Right atrium auricular region (tissue), 2 donors: Measurements from ENCODE around the gene SPTBN4. TPM values are rescaled to one million over a fixed set of nuclear protein-coding genes. Genes with fewer than 3 reads are reported as not detected.
"Not testable (repeated sequence)": the region's sequence is repeated elsewhere in the genome, so short reads cannot be mapped to it uniquely, and the experiment has no call there.

ENCODE experiments used
- DNase-seq: peaks from one replicate; pipeline ENCODE4 v3.0.0-alpha.2; 2019; ENCODE audit warnings: low spot score
- H3K27ac ChIP-seq, 2 donors: fragments of 200-600 bp; sonication (generic); 1 replicate in 1 of 2; 2 replicates in 1 of 2; pipeline ENCODE4 v1.5.1; 2016 to 2019
- H3K27me3 ChIP-seq, 2 donors: fragments of 200-600 bp; sonication (generic); one replicate each; pipeline versions ENCODE4 v1.5.1 to v1.6.0; 2017 to 2019
- H3K36me3 ChIP-seq: fragments of 200-600 bp; sonication (generic); one replicate; pipeline ENCODE4 v1.5.1; 2016
- H3K4me1 ChIP-seq, 2 donors: fragments of 200-600 bp; sonication (generic); one replicate each; pipeline versions ENCODE4 v1.5.1 to v1.6.0; 2017 to 2019
- H3K4me3 ChIP-seq, 2 donors: fragments of 200-600 bp; sonication (generic); 1 replicate in 1 of 2; 2 replicates in 1 of 2; pipeline ENCODE4 v1.5.1; 2017 to 2019; ENCODE audit warnings: mild to moderate bottlenecking in 1 of 2, moderate library complexity in 1 of 2
- H3K9me3 ChIP-seq, 2 donors: fragments of 200-600 bp; sonication (generic); one replicate each; pipeline ENCODE4 v1.5.1; 2019
- total RNA-seq, 2 donors: library from RNA; depleted of rRNA; stranded (reverse); fragments of >200 nt; gene quantifications; one replicate each; pipeline ENCODE4 v1.1.0, GENCODE V29; 2016
- TF ChIP-seq, protein P1 (sequence below), 2 donors: fragments of 200-600 bp; sonication (generic); IDR thresholded peaks; one replicate each; pipeline ENCODE4 v1.5.1; 2019; ENCODE audit warnings: antibody characterized with exemption in 2 of 2

The SPTBN4 gene
- total RNA-seq, 2 donors from 2014 or later, result 5.2 to 5.5 TPM

DNA sequence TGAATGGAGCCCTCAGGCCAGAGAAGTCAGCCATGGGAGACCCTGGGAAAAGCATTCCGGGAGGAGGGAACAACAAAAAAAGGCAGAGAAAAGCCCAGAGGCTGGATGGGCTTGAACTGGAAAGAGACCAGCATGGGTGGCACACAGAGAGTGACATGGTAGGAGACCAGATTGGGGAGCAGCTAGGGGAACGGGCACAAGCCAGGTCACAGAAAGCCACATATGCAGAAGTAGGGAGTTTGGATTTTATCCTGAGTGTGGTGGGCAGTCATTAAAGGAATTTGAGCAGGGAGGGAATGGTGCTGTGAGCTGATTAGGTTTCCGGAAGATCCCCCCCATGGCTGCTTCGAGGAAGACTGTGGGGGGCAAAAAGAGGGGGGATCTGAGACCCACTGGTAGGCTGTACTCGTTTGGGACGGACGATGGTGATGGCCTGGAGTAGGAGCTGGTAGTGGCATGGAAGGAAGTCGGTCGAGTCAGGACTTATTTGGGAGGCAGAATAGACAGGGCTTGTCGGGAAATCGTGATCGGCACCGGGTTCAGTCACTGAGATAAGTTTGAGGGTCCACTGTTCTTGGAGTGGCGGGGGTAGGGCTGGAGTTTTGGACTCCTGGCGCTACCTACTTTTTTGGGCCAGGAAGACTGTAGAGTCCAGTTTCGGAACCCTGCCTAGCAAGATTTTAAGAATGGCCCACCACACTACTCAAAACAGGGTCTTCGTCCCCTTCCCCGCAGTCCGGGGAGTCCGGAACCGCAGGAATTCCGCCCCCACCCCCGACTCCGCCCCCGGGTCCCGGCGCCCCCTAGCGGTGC, 42.0 kb upstream of the SPTBN4 start:
- Histone ChIP-seq H3K27me3 (no peaks in the 10 kb centered on the region), H3K36me3 (peaks cover 22% of the 10 kb centered on the region), H3K4me1 (peaks cover 0 to 51% of the 10 kb centered on the region in 2 donors), H3K9me3 (no peaks in the 10 kb centered on the region), H3K27ac (peak overlapping the region; percentile 100), H3K4me3 (peak overlapping the region; percentile 71 to 97)
- DNase-seq, result no peak
- TF ChIP-seq, protein P1, sequence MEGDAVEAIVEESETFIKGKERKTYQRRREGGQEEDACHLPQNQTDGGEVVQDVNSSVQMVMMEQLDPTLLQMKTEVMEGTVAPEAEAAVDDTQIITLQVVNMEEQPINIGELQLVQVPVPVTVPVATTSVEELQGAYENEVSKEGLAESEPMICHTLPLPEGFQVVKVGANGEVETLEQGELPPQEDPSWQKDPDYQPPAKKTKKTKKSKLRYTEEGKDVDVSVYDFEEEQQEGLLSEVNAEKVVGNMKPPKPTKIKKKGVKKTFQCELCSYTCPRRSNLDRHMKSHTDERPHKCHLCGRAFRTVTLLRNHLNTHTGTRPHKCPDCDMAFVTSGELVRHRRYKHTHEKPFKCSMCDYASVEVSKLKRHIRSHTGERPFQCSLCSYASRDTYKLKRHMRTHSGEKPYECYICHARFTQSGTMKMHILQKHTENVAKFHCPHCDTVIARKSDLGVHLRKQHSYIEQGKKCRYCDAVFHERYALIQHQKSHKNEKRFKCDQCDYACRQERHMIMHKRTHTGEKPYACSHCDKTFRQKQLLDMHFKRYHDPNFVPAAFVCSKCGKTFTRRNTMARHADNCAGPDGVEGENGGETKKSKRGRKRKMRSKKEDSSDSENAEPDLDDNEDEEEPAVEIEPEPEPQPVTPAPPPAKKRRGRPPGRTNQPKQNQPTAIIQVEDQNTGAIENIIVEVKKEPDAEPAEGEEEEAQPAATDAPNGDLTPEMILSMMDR (IDR thresholded peaks at IDR 0.05), result no peak

- Histone ChIP-seq H3K9me3 (no peaks in the 10 kb centered on the region), H3K27ac (peak within 1 kb of the TSS; percentile 100), H3K4me3 (peak within 1 kb of the TSS; percentile 71 to 97), H3K27me3 (no peaks in the 10 kb centered on the region), H3K36me3 (peaks cover 22% of the 10 kb centered on the region), H3K4me1 (peaks cover 0 to 44% of the 10 kb centered on the region in 2 donors)
- TF ChIP-seq, protein P1 (IDR thresholded peaks at IDR 0.05), result peak; percentile 95 to 98
- peak; percentile 100 for DNase-seq
Observed at GRCh38 chr19:40425450-40426287, 41.1 kb upstream of the SPTBN4 start, which contains the start of gene SERTAD1. Gene SERTAD1 (minus strand): TSS chr19:40425992. CDS start chr19:40423546, 2,446 bp downstream.

GRCh38 chr19:40428197-40428596, 38.6 kb upstream of the SPTBN4 start:
- DNase-seq, H3K27ac ChIP-seq, H3K36me3 ChIP-seq, H3K9me3 ChIP-seq, H3K27me3 ChIP-seq, H3K4me3 ChIP-seq: not testable (repeated sequence)
- peaks cover 0 to 38% of the 10 kb centered on the region in 2 donors for H3K4me1 ChIP-seq

DNA sequence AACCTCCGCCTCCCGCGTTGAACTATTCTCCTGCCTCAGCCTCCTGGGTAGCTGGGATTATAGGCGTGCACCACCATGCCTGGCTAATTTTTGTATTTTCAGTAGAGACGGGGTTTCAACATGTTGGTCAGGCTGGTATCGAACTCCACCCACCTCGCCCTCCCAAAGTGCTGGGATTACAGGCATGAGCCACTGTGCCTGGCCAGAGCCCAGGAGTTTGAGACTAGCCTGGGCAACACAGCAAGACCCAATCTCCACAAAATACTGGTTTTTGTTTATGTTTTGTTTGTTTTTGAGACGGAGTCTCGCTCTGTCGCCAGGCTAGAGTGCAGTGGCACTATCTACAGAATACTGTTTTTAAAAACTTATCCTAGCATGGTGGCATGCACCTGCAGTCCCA, 36.6 kb upstream of the SPTBN4 start:
- not testable (repeated sequence) for H3K27ac ChIP-seq, H3K9me3 ChIP-seq, H3K4me3 ChIP-seq, H3K27me3 ChIP-seq, DNase-seq, H3K36me3 ChIP-seq
- H3K4me1 ChIP-seq, result peaks cover 0 to 34% of the 10 kb centered on the region in 2 donors

GRCh38 chr19:40431698-40432097, 35.1 kb upstream of the SPTBN4 start:
- H3K27ac ChIP-seq, result peak overlapping the region; percentile 91 to 96
- no peaks in the 10 kb centered on the region for H3K27me3 ChIP-seq
- no peak for DNase-seq
- H3K4me1 ChIP-seq, result peaks cover 0 to 29% of the 10 kb centered on the region in 2 donors
- H3K4me3 ChIP-seq, result no peak overlapping the region
- no peaks in the 10 kb centered on the region for H3K36me3 ChIP-seq
- H3K9me3 ChIP-seq, result no peaks in the 10 kb centered on the region
- TF ChIP-seq, protein P1 (IDR thresholded peaks at IDR 0.05), result no peak

- H3K9me3 ChIP-seq, H3K36me3 ChIP-seq, DNase-seq, H3K27me3 ChIP-seq: not testable (repeated sequence)
- H3K27ac ChIP-seq, result peak overlapping the region; percentile 91 to 96
- peak overlapping the region; percentile 39 to 44 for H3K4me3 ChIP-seq
- peaks cover 0 to 27% of the 10 kb centered on the region in 2 donors for H3K4me1 ChIP-seq
Observed at GRCh38 chr19:40432760-40433159, 34.0 kb upstream of the SPTBN4 start.
